HCT116 (cell line): ENCODE measurements around the gene LRRC75A. TPM values are rescaled to one million over a fixed set of nuclear protein-coding genes. Genes with fewer than 3 reads are reported as not detected.

Source experiments
- ATAC-seq: fragments of 200-7000 bp; cut with Tn5 transposase; 2 replicates; pipeline ENCODE4 v1.9.1; 2020; ENCODE audit warnings: mild to moderate bottlenecking, moderate library complexity
- BruUV-seq: library from RNA; stranded (reverse); fragments of 400-500 nt; replicated peaks from 2 replicates; lab custom pipeline; 2021; lab: Mats Ljungman, UMichigan
- CTCF ChIA-PET: fragments of 300-600 bp; sonication (Branson Sonifier 250); formaldehyde crosslinking; loops from one replicate; lab custom pipeline; 2021; ENCODE audit warnings: antibody characterized with exemption; lab: Charles Lee
- POLR2A ChIA-PET: fragments of 300-600, 350-600 bp; sonication (Branson Sonifier 250); formaldehyde crosslinking; loops from one replicate; lab custom pipeline; 2021; ENCODE audit warnings: antibody characterized with exemption; lab: Charles Lee
- RAD21 ChIA-PET, 2 experiments: fragments of 300-600 bp; sonication (Branson Sonifier 250); formaldehyde crosslinking; loops; one replicate each; lab custom pipeline; 2023; ENCODE audit warnings: low total read pairs in 2 of 2; ENCODE audit not compliant: uncharacterized antibody in 2 of 2, unreplicated experiment in 2 of 2, low non-redundant PET in 1 of 2; lab: Charles Lee
- DNase-seq: peaks from one replicate; pipeline ENCODE4 v3.0.0-alpha.2; 2010; ENCODE audit warnings: low read depth, low spot score
- H2AFZ ChIP-seq: fragments of 200-600 bp; shearing (Covaris generic), sonication (generic); 2 replicates; pipeline ENCODE4 v1.6.1; 2017; ENCODE audit warnings: low read depth, mixed run types, mixed read lengths, antibody characterized with exemption, low read length; ENCODE audit not compliant: poor library complexity, severe bottlenecking
- H3K27ac ChIP-seq: 2 replicates; pipeline ENCODE4 v1.5.1; 2012; ENCODE audit warnings: low read depth, low read length
- H3K27me3 ChIP-seq: fragments of 200-600 bp; sonication (generic); 2 replicates; pipeline ENCODE4 v1.6.1; 2016; ENCODE audit warnings: mixed run types, low read length, mixed read lengths; ENCODE audit not compliant: insufficient read depth
- H3K36me3 ChIP-seq, 2 experiments: fragments of 200-500 bp in 1 of 2; fragments of 200-600 bp in 1 of 2; sonication (Bioruptor generic) in 1 of 2; sonication (generic) in 1 of 2; 2 replicates each; pipeline versions ENCODE4 v1.5.1 to v1.6.1; 2014 to 2016; ENCODE audit warnings: low read length in 2 of 2, inconsistent platforms in 1 of 2, mixed read lengths in 1 of 2, mixed run types in 1 of 2; ENCODE audit not compliant: insufficient read depth in 2 of 2, control insufficient read depth in 1 of 2
- H3K4me1 ChIP-seq, 2 experiments: fragments of 200-600 bp in 1 of 2; sonication (generic) in 1 of 2; 2 replicates each; pipeline versions ENCODE4 v1.5.1 to v1.6.1; 2012 to 2017; ENCODE audit warnings: low read length in 2 of 2, inconsistent platforms in 1 of 2, mild to moderate bottlenecking in 1 of 2, mixed read lengths in 1 of 2, mixed run types in 1 of 2, moderate library complexity in 1 of 2; ENCODE audit not compliant: insufficient read depth in 2 of 2, control insufficient read depth in 1 of 2
- H3K4me2 ChIP-seq: fragments of 200-600 bp; sonication (generic); 2 replicates; pipeline ENCODE4 v1.6.1; 2017; ENCODE audit warnings: mixed run types, low read length, mixed read lengths
- H3K4me3 ChIP-seq, 2 experiments: fragments of 200-600 bp in 1 of 2; sonication (generic) in 1 of 2; replicated peaks in 1 of 2; 2 replicates each; pipeline ENCODE4 v1.5.1; 2011 to 2016; ENCODE audit warnings: low read length in 2 of 2, control low read depth in 1 of 2, low read depth in 1 of 2, mild to moderate bottlenecking in 1 of 2, mixed read lengths in 1 of 2, mixed run types in 1 of 2
- H3K79me2 ChIP-seq: fragments of 200-600 bp; sonication (generic); 2 replicates; pipeline ENCODE4 v1.6.1; 2017; ENCODE audit warnings: mild to moderate bottlenecking, mixed run types, low read length, moderate library complexity, mixed read lengths; ENCODE audit not compliant: insufficient read depth
- H3K9ac ChIP-seq: fragments of 200-600 bp; sonication (generic); 2 replicates; pipeline ENCODE4 v1.6.1; 2016; ENCODE audit warnings: low read length, mixed read lengths
- H3K9me2 ChIP-seq: fragments of 200-600 bp; sonication (generic), shearing (Covaris generic); 2 replicates; pipeline ENCODE4 v1.6.1; 2017; ENCODE audit warnings: mixed run types, mild to moderate bottlenecking, moderate library complexity; ENCODE audit not compliant: insufficient read depth
- H3K9me3 ChIP-seq, 2 experiments: fragments of 200-500 bp in 1 of 2; fragments of 200-600 bp in 1 of 2; sonication (Bioruptor generic) in 1 of 2; sonication (generic) in 1 of 2; 2 replicates each; pipeline ENCODE4 v1.6.1; 2014 to 2017; ENCODE audit warnings: low read length in 2 of 2, mixed read lengths in 2 of 2, inconsistent platforms in 1 of 2, low read depth in 1 of 2, mild to moderate bottlenecking in 1 of 2, mixed run types in 1 of 2, moderate library complexity in 1 of 2; ENCODE audit not compliant: control insufficient read depth in 1 of 2, insufficient read depth in 1 of 2
- H4K20me1 ChIP-seq: fragments of 200-600 bp; sonication (generic), shearing (Covaris generic); 2 replicates; pipeline ENCODE4 v1.6.1; 2017; ENCODE audit warnings: mixed run types, mild to moderate bottlenecking, moderate library complexity; ENCODE audit not compliant: insufficient read depth
- ATF3 ChIP-seq: IDR thresholded peaks from 2 replicates; pipeline ENCODE4 v1.6.1; 2012
- CBX3 ChIP-seq: IDR thresholded peaks from 2 replicates; pipeline ENCODE4 v1.6.1; 2012; ENCODE audit warnings: low read depth
- CEBPB ChIP-seq: IDR thresholded peaks from 2 replicates; pipeline ENCODE4 v1.6.1; 2012; ENCODE audit warnings: low read depth
- CTCF ChIP-seq, 3 experiments: fragments of 200-600 bp in 1 of 3; sonication (generic) in 1 of 3; IDR thresholded peaks in 2 of 3; conservative IDR thresholded peaks in 1 of 3; 2 replicates each; pipeline ENCODE4 v1.5.1; 2012 to 2017; ENCODE audit warnings: low read depth in 2 of 3, low read length in 2 of 3, antibody characterized with exemption in 1 of 3, borderline replicate concordance in 1 of 3, control low read depth in 1 of 3, mild to moderate bottlenecking in 1 of 3, mixed read lengths in 1 of 3, mixed run types in 1 of 3, moderate library complexity in 1 of 3; ENCODE audit not compliant: insufficient read depth in 1 of 3
- ELF1 ChIP-seq: IDR thresholded peaks from 2 replicates; pipeline ENCODE4 v1.6.1; 2012; ENCODE audit warnings: low read depth, borderline replicate concordance
- FOSL1 ChIP-seq: IDR thresholded peaks from 2 replicates; pipeline ENCODE4 v1.6.1; 2012; ENCODE audit warnings: low read depth
- JUND ChIP-seq: IDR thresholded peaks from 2 replicates; pipeline ENCODE4 v1.6.1; 2012
- POLR2A ChIP-seq: IDR thresholded peaks from 2 replicates; pipeline ENCODE4 v1.7.0; 2011; ENCODE audit warnings: borderline replicate concordance; ENCODE audit not compliant: insufficient read depth, insufficient read length; ENCODE audit errors: extremely low read depth
- POLR2AphosphoS5 ChIP-seq: IDR thresholded peaks from 2 replicates; pipeline ENCODE4 v1.6.1; 2011; ENCODE audit warnings: mild to moderate bottlenecking, low read depth, low read length, moderate library complexity
- REST ChIP-seq: IDR thresholded peaks from 2 replicates; pipeline ENCODE4 v1.6.1; 2012; ENCODE audit warnings: low read depth
- SIN3A ChIP-seq: IDR thresholded peaks from 2 replicates; pipeline ENCODE4 v1.6.1; 2012; ENCODE audit warnings: low read depth
- SP1 ChIP-seq: IDR thresholded peaks from 2 replicates; pipeline ENCODE4 v1.6.1; 2012; ENCODE audit warnings: low read depth
- SRF ChIP-seq: IDR thresholded peaks from 2 replicates; pipeline ENCODE4 v1.6.1; 2012; ENCODE audit warnings: low read depth
- YY1 ChIP-seq: IDR thresholded peaks from 2 replicates; pipeline ENCODE4 v1.6.1; 2011; ENCODE audit warnings: low read length, low read depth, moderate library complexity, mild to moderate bottlenecking; ENCODE audit not compliant: insufficient replicate concordance; ENCODE audit errors: extremely low read depth
- ZBTB33 ChIP-seq: IDR thresholded peaks from 2 replicates; pipeline ENCODE4 v1.6.1; 2011; ENCODE audit warnings: mild to moderate bottlenecking, low read length, moderate library complexity; ENCODE audit not compliant: insufficient replicate concordance; ENCODE audit errors: extremely low read depth
- intact Hi-C: fragments of 100-400 bp; cut with micrococcal nuclease; formaldehyde crosslinking; loops from 2 replicates; pipeline ENCODE4 v1.10.0; 2022
- total RNA-seq: library from RNA; stranded (reverse); gene quantifications from one replicate; pipeline ENCODE4 v1.2.1, GENCODE V29; 2021; ENCODE audit not compliant: unreplicated experiment

The LRRC75A gene
- total RNA-seq, 1 experiment from 2014 or later, result 2.3 TPM

- TF ChIP-seq POLR2AphosphoS5 (no peak), SRF (no peak), ATF3 (no peak)
These were observed 7.4 kb downstream of the LRRC75A start (continued) for GRCh38 chr17:16484445-16485175.

GRCh38 chr17:16483021-16483645 is 8.9 kb downstream of the LRRC75A start:
- Histone ChIP-seq H3K9ac (no peak overlapping the region), H3K27me3 (no peaks in the 10 kb centered on the region), H3K9me2 (no peaks in the 10 kb centered on the region), H4K20me1 (no peaks in the 10 kb centered on the region), H3K27ac (no peak overlapping the region), H3K4me2 (no peak overlapping the region), H2AFZ (no peak overlapping the region), H3K9me3 (no peaks in the 10 kb centered on the region), H3K79me2 (no peaks in the 10 kb centered on the region), H3K36me3 (no peaks in the 10 kb centered on the region), H3K4me3 (no peak overlapping the region), H3K4me1 (peaks cover 9 to 12% of the 10 kb centered on the region in 2 experiments; a peak in 3 of 4 replicates)
- RAD21 ChIA-PET, result no interaction called here
- POLR2A ChIA-PET, result no interaction called here
- intact Hi-C loops, result no loop called here
- DNase-seq, result no peak
- no peak for ATAC-seq
- no TSS peak for BruUV-seq
- CTCF ChIA-PET, result no interaction called here
- no peak for TF ChIP-seq ZBTB33
- TF ChIP-seq CTCF (IDR thresholded peaks at IDR 0.05 in 2 of 3, conservative IDR thresholded peaks at IDR 0.05 in 1 of 3; ENCODE audit: borderline replicate concordance in 1 of 3, insufficient read depth in 1 of 3, low read depth in 2 of 3, low read length in 2 of 3), result no peak
- TF ChIP-seq POLR2A, result no peak
- TF ChIP-seq CEBPB, result no peak
- TF ChIP-seq SP1, result no peak
- no peak for TF ChIP-seq CBX3
- no peak for TF ChIP-seq JUND
- no peak for TF ChIP-seq FOSL1
- TF ChIP-seq POLR2AphosphoS5, result no peak
- no peak for TF ChIP-seq SRF
- no peak for TF ChIP-seq REST
- no peak for TF ChIP-seq ELF1
- TF ChIP-seq ATF3, result no peak
- no peak for TF ChIP-seq YY1
- no peak for TF ChIP-seq SIN3A
